HEK293 (cell line): ENCODE results near the gene ZNRF1.

Experiments used
- KLF16 ChIP-seq: fragments of 450-650 bp; formaldehyde crosslinking; IDR thresholded peaks from 2 replicates; pipeline ENCODE4 v1.5.1; 2017; ENCODE audit warnings: missing biosample characterization, missing genetic modification characterization
- REST ChIP-seq: fragments of 450-650 bp; formaldehyde crosslinking; IDR thresholded peaks from 2 replicates; pipeline ENCODE4 v1.5.1; 2016; ENCODE audit warnings: missing biosample characterization, missing genetic modification characterization
- ZBTB21 ChIP-seq: fragments of 450-650 bp; formaldehyde crosslinking; IDR thresholded peaks from 2 replicates; pipeline ENCODE4 v1.5.1; 2017; ENCODE audit warnings: missing biosample characterization, missing genetic modification characterization
- ZNF114 ChIP-seq: fragments of 450-650 bp; formaldehyde crosslinking; IDR thresholded peaks from 2 replicates; pipeline ENCODE4 v1.5.0; 2017; ENCODE audit warnings: missing biosample characterization, missing genetic modification characterization
- ZNF23 ChIP-seq: fragments of 450-650 bp; formaldehyde crosslinking; IDR thresholded peaks from 2 replicates; pipeline ENCODE4 v1.5.1; 2016; ENCODE audit warnings: missing biosample characterization, missing genetic modification characterization, borderline replicate concordance
- ZNF529 ChIP-seq: fragments of 450-650 bp; formaldehyde crosslinking; IDR thresholded peaks from 2 replicates; pipeline ENCODE4 v1.5.1; 2017; ENCODE audit warnings: missing genetic modification characterization, missing biosample characterization; ENCODE audit not compliant: insufficient replicate concordance
- ZNF639 ChIP-seq: fragments of 450-650 bp; formaldehyde crosslinking; IDR thresholded peaks from 2 replicates; pipeline ENCODE4 v1.5.1; 2016; ENCODE audit warnings: missing biosample characterization, missing genetic modification characterization
- ZNF660 ChIP-seq: fragments of 450-650 bp; IDR thresholded peaks from 2 replicates; pipeline ENCODE4 v1.5.1; 2018; ENCODE audit warnings: missing biosample characterization, mild to moderate bottlenecking, missing genetic modification characterization
- ZNF707 ChIP-seq: fragments of 450-650 bp; formaldehyde crosslinking; IDR thresholded peaks from 2 replicates; pipeline ENCODE4 v1.5.1; 2016; ENCODE audit warnings: missing biosample characterization, missing genetic modification characterization
- ZNF76 ChIP-seq: fragments of 450-650 bp; formaldehyde crosslinking; IDR thresholded peaks from 2 replicates; pipeline ENCODE4; 2016; ENCODE audit warnings: low read depth, missing biosample characterization, missing genetic modification characterization, borderline replicate concordance
- TF ChIP-seq, protein P1 (sequence below): fragments of 450-650 bp; formaldehyde crosslinking; IDR thresholded peaks from 2 replicates; pipeline ENCODE4 v1.5.1; 2016; ENCODE audit warnings: missing biosample characterization, missing genetic modification characterization

DNA sequence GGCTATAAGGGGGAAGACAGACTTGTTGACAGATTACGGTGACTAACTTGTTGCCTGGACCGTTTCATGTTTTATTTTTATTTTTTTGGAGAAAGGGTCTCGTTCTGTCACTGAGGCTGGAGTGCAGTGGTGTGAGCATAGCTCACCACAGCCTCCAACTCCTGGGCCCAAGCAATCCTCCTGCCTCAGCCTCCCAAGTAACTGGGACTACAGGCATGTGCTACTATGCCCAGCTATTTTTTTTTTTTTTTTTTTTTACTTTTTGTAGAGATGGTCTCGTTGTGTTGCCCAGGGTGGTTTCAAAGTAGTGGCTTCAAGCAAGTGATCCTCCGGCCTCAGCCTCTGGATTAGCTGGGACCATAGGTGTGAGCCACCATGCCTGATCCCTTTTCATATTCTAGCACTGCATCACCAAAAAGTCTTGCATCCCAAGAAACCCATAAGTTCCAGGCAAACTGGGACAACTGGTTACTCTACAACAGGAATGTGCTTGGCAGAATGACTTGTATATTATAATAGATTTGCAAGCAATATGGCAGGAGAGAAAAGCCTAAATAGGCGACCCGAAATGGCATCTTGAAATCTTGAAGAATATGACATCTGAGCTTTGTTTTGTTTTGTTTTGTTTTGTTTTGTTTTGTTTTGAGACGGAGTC is 11.7 kb upstream of the ZNRF1 start:
- TF ChIP-seq, protein P1, sequence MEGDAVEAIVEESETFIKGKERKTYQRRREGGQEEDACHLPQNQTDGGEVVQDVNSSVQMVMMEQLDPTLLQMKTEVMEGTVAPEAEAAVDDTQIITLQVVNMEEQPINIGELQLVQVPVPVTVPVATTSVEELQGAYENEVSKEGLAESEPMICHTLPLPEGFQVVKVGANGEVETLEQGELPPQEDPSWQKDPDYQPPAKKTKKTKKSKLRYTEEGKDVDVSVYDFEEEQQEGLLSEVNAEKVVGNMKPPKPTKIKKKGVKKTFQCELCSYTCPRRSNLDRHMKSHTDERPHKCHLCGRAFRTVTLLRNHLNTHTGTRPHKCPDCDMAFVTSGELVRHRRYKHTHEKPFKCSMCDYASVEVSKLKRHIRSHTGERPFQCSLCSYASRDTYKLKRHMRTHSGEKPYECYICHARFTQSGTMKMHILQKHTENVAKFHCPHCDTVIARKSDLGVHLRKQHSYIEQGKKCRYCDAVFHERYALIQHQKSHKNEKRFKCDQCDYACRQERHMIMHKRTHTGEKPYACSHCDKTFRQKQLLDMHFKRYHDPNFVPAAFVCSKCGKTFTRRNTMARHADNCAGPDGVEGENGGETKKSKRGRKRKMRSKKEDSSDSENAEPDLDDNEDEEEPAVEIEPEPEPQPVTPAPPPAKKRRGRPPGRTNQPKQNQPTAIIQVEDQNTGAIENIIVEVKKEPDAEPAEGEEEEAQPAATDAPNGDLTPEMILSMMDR (tag by site-specific recombination) = no peak
- no peak for TF ChIP-seq KLF16
- TF ChIP-seq ZNF639 (tag by site-specific recombination) = no peak
- no peak for TF ChIP-seq REST
- no peak for TF ChIP-seq ZNF23
- TF ChIP-seq ZNF76 (tag by site-specific recombination) = no peak
- TF ChIP-seq ZNF660 = no peak
- TF ChIP-seq ZNF529 (tag by site-specific recombination) = no peak
- TF ChIP-seq ZNF114 (tag by site-specific recombination) = no peak
- TF ChIP-seq ZBTB21 = no peak
- TF ChIP-seq ZNF707 (tag by site-specific recombination) = no peak
